ENCODE results near the gene SIGLEC12. TPM values are rescaled to one million over a fixed set of nuclear protein-coding genes. Genes with fewer than 3 reads are reported as not detected.
A peak's percentile ranks its signal among the peaks of the same experiment; 100 is the strongest.

The SIGLEC12 gene
- total and polyA plus RNA-seq, 2 of the 13 experiments (the other 11 are each of a cell fraction or from before 2014, with no cell fraction given) = not detected

- TF ChIP-seq ZNF724P (CRISPR knock-in tag; IDR thresholded peaks at IDR 0.05; ENCODE audit: borderline replicate concordance) (no peak), HDAC6 (IDR thresholded peaks at IDR 0.05; ENCODE audit: low read depth, low read length) (no peak), SRSF1 (optimal IDR thresholded peaks at IDR 0.05; ENCODE audit: low read depth, low read length) (no peak), ZNF691 (CRISPR knock-in tag; IDR thresholded peaks at IDR 0.05; ENCODE audit: borderline replicate concordance, low read depth) (no peak), HNF1B (CRISPR knock-in tag; IDR thresholded peaks at IDR 0.05) (no peak), ZNF746 (CRISPR knock-in tag; IDR thresholded peaks at IDR 0.05) (no peak), KDM4B (CRISPR knock-in tag; IDR thresholded peaks at IDR 0.05) (no peak), SCMH1 (CRISPR knock-in tag; IDR thresholded peaks at IDR 0.05; ENCODE audit: borderline replicate concordance) (no peak), NR2C2 (CRISPR knock-in tag; IDR thresholded peaks at IDR 0.05; ENCODE audit: borderline replicate concordance) (no peak), FOSL1 (CRISPR knock-in tag; IDR thresholded peaks at IDR 0.05; ENCODE audit: borderline replicate concordance) (no peak), ZNF160 (CRISPR knock-in tag; IDR thresholded peaks at IDR 0.05) (no peak), POLR2AphosphoS2 (IDR thresholded peaks at IDR 0.05; ENCODE audit: low read depth, low read length) (no peak), GATAD2A (CRISPR knock-in tag; IDR thresholded peaks at IDR 0.05) (no peak), GATA4 (IDR thresholded peaks at IDR 0.05; ENCODE audit: borderline replicate concordance, low read depth) (no peak), POLR2G (IDR thresholded peaks at IDR 0.05; ENCODE audit: low read depth, low read length) (no peak), HINFP (CRISPR knock-in tag; IDR thresholded peaks at IDR 0.05; ENCODE audit: low read depth) (no peak), ERF (CRISPR knock-in tag; IDR thresholded peaks at IDR 0.05) (0 out of 2 replicates have a peak, but pooled peaks have one; percentile 41), ZC3H4 (CRISPR knock-in tag; IDR thresholded peaks at IDR 0.05; ENCODE audit: borderline replicate concordance) (no peak), ZNF143 (CRISPR knock-in tag; IDR thresholded peaks at IDR 0.05) (no peak), ZFP1 (CRISPR knock-in tag; IDR thresholded peaks at IDR 0.05) (no peak), NFRKB (IDR thresholded peaks at IDR 0.05) (no peak), ZNF281 (CRISPR knock-in tag; IDR thresholded peaks at IDR 0.05; ENCODE audit: borderline replicate concordance) (no peak), MEIS2 (CRISPR knock-in tag; IDR thresholded peaks at IDR 0.05) (no peak), ZNF335 (CRISPR knock-in tag; IDR thresholded peaks at IDR 0.05) (peak; percentile 87), ZNF768 (CRISPR knock-in tag; IDR thresholded peaks at IDR 0.05) (no peak), TCF7L2 (IDR thresholded peaks at IDR 0.05; ENCODE audit: low read depth, low read length) (no peak), TSC22D2 (CRISPR knock-in tag; IDR thresholded peaks at IDR 0.05; ENCODE audit: borderline replicate concordance) (0 out of 2 replicates have a peak, but pooled peaks have one; percentile 71), GFI1 (CRISPR knock-in tag; IDR thresholded peaks at IDR 0.05; ENCODE audit: borderline replicate concordance) (no peak)
Measured at GRCh38 chr19:51480590-51480989, 21.0 kb downstream of the SIGLEC12 start (continued).

Measured in HepG2 (cell line).